Stimulated activated CD4-positive, alpha-beta T cell treated with anti-CD3 and anti-CD28 coated beads, Interleukin-1b, Interleukin-23, amount 100 ng/mL, for 24 hours (primary cell): ENCODE data around the gene SORCS2.

Experiments
- DNase-seq, 4 experiments: peaks; one replicate each; pipeline ENCODE4 v3.0.0-alpha.2; 2020; ENCODE audit warnings: low read depth in 4 of 4, low spot score in 1 of 4

SORCS2 gene

GRCh38 chr4:7638984-7639789 lies 446.8 kb downstream of the SORCS2 start:
- DNase-seq: no peak

- DNase-seq: no peak
Observed at GRCh38 chr4:7640136-7640535, 447.8 kb downstream of the SORCS2 start.

DNA sequence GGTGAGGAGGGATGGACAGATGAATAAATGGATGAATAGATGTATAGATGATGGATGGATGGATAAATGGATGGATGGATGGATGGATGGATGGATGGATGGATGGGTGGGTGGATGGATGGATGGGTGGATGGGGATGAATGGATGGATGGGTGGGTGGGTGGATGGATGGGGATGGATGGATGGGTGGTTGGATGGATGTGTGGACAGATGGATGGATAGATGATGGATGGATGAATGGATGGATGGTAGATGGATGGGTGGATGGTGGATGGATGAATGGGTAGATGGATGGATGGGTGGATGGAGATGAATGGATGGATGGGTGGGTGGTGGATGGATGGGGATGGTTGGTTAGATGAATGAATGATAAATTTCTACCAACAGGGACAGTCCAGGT lies 449.4 kb downstream of the SORCS2 start:
- DNase-seq: no peak

GRCh38 chr4:7642741-7643458 lies 450.6 kb downstream of the SORCS2 start:
- no peak for DNase-seq

DNA sequence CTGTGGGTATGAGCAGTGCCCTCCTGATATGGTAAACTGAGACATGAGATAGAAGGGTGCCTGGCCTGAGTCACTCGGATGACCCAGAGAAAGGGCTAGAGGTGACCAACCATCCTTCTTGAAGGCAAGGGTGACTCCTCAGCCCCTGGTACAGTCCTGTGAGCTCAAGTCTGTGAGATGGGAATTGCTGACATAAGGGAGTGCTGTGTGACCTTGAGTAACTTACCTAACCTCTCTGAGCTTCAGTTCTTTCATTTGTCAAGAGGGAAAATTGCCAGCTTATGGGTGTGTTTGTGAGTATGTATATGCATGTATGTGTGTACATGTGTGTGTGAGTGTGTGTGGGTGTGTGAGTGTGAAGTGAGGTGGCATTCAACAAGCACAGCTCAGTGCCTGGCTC lies 452.8 kb downstream of the SORCS2 start:
- DNase-seq: no peak

DNA sequence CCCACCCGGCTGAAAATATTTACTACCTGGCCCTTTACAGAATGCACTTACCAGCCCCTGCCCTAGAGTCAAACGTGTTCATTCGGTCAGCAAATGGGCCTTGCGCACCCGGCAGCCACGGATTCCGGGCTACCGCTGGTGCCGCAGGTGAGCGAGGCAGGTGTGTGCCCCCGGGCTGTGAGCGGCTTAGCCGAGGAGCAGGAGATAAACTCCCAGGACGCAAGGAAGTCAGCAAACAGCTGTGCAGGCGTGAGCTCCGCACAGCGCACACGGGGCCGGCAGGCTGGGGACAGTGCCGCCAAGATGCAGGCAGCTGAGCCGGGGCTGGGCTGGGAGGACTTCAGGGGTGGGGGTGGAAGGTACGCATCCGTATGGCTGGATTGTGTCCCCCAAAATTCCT lies 453.6 kb downstream of the SORCS2 start:
- DNase-seq: no peak

DNA sequence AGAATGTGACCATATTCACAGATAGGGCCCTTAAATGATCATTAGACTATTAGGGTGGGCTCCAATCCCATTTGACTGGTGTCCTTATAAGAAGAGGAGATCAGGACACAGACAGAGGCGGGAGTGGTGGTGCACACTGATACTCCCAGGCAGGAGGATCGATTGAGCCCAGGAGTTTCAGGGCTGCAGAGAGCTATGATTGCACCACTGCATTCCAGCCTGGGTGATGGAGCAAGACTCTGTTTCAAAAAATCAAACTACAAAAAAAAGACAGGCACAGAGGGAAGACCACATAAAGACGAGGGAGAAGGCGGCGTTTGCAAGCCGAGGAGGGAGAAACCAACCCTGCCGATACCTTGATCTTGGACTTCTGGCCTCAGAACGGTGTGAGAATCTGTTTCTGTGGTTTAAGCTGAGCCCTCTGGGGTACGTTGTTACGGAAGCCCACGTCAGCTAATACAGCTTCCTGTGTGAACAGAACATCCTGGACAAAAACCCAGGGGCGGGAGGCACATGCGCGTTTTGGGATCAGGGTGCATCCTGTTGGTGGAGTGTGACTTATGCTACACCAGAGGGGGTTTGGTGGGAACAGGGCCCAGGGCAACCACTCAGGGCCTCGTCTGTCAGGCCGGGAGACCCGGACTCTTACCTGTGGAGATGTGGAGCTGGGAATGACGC lies 454.2 kb downstream of the SORCS2 start:
- no peak for DNase-seq

DNA sequence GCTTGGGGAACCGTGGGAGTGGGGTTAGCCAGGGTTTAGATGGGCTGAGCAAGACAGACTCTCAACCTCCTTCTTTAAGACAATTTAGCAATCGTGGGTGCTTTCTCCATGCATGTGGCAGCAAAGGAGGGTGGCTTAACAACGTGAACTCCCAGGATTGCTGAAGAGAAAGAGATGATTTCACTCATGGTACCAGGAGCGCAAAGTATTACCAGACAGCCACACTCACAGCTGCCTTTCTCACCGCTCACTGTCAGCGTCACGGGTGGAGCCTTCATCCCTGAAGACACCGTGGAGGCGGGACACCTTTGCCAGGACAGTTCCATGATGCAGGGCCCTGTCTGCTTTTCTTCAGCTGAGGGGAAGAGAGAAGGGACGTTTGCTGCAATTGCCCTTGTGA lies 454.8 kb downstream of the SORCS2 start:
- no peak for DNase-seq

DNA sequence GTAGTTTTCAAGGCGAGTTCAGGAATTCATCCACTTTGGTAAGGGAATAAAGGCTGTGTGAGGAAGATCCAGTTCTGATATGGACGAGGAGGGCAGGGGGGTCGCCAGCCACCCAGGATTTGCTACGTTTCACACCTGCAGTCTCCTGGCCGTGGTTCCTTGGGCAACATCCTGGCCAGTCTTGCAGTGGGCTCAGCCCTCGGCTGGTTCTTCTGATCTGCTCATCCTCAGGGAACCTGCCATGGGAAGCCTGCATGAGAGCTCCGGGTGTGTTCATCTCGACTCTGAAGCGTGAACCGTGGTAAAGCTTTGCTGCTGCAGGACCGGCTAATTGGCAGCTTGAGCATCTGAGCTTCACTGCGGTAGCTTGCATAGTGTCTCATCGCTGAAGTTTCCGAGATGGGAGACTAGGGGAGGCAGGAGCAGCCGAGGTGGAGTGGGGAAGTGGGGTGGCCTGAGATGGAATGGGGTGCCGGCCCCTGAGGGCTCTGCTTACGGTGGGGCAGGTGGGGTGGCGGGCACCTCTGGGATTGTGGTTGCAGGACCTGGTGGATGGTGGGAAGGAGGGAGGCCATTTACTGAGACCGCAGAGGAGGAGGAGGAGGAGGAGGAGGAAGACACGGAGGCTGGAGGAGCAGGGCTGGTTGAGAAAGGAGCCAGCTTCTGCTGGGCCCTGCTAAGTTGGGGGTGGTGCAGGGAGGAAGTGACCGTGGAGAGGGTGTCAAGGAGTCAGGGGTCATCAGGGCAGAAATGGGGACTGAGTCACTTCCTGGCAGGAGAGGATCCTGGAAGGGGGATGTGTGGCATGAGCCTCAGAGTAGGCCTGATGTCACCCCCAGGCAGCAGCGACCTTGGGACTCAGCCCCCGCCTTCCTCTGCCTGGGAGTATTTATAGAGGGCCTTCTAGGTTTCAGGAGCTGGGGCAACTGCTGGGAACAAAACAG lies 455.5 kb downstream of the SORCS2 start:
- no peak for DNase-seq

- DNase-seq: no peak
Observed at GRCh38 chr4:7648544-7649395, 456.4 kb downstream of the SORCS2 start.

DNA sequence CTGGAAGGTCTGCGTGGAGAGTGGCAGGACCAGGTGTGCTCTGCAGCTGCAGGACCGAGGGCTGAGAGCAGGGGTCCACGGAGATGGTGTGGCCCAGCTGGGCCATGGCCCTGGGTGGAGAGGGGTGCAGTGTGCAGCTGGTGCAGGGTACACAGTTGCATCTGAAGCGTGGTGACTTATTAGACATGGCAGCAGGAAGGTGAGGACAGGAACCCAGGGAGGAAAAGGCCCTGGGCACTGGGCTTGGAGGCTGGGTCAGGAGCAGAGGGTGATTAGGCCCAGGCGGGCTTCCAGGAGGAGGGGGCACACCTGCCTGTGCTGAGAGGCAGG lies 457.0 kb downstream of the SORCS2 start:
- no peak for DNase-seq

GRCh38 chr4:7649741-7650531 lies 457.6 kb downstream of the SORCS2 start:
- DNase-seq: peak in 3 of 4 experiments; percentile 7 to 23 (median 8)

DNA sequence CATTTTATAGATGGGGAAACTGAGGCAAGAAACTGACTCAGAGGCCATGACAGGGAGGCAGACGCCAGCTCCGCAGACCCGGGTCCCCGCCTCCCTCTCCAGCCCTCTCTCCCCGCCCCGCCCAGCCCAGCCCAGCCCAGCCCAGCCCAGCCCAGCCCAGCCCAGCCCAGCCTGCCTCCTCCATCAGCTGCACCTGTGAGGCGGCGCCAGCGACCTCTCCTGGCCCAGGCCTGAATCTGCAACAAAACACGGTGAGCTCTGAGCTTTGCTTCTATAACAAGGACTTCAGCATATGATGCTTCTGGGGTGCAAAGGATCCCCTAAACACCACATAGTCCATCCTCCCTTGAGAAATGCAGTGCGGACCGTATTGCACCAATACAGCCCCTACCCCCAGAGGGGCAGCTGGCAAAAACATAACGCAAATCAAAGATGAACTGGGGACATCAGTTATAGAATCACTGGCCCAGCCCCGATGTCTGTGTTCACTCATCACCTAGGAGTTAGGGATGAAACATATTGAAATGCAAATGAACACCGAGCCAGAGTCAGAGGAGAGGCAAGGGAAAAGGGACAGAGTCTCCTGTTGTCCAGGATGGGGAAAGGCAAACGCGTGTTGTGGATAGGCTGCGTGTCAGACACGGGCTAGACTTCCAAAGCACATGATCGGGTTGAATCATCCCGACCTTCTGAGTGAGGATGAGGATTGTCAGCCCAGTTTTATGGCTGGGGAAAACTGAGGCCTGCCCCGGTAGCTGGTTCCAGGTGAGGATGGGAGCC lies 458.5 kb downstream of the SORCS2 start:
- no peak for DNase-seq

- no peak for DNase-seq
Observed at GRCh38 chr4:7651461-7651921, 459.2 kb downstream of the SORCS2 start.

DNA sequence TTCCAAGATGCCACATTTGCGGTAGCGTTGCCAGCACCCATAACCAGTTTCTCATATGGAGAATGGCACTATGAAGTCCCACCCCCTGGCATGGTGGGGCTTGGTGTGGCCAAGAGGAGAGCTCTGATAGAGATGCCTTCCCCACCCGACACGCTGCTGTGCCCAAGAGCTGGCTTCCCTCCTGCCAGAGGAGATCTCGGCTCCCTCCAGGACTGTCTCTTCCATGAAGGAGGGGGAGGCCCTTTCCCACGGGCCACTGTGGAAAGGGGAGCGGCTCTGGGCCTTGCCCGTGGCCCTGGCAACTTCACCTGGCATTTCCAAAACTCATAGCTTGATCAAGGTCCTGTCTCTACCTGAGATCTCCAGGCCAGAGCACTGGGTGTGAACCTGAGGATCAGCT lies 459.7 kb downstream of the SORCS2 start:
- no peak for DNase-seq

DNA sequence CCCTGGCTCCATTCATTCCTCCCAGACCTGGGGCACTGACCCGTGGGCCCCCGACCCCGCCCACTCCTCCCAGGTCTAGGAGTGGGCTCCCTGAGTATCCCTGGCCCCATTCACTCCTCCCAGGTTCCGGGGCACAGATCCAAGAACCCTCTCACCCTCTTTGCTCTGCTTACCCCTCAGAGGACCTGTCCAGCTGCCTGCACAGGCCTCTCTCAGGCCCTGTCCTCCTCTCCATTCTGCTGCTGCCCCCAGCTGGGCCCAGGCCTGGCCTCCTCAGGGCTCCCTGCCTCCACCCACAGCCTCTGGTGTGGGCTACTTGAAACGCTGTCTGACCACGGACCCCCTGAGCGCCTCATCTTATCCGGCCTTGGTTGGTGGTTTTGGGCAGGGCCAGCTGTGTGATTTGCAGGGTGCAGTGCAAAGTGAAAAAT lies 460.1 kb downstream of the SORCS2 start:
- DNase-seq: no peak

DNA sequence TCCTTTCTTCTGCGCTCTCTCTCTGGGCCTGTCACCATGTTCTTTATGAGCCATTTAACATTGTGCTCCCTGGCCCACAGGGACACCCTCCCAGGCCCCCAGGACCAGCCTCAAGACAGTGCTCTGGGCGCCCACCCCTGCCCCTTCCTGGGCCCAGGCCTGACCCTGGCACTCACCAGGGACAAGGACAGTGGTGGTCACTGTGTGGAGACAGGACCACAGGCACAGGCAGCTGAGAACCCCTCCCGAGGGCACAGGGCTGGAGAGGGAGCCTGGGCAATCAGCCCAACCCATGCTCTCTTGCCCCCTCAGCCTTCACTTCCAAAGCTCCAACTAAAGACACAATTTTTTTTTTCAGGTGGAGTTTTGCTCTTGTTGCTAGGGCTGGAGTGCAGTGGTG lies 460.6 kb downstream of the SORCS2 start:
- no peak for DNase-seq
